K562 (cell line): ENCODE results near the gene PRR14. TPM values are rescaled to one million over a fixed set of nuclear protein-coding genes. Genes with fewer than 3 reads are reported as not detected.

ENCODE experiments used
- BRCA1 ChIP-seq, 2 experiments: fragments of 450-650 bp in 1 of 2; sonication (generic) in 1 of 2; formaldehyde crosslinking in 1 of 2; IDR thresholded peaks; 2 replicates each; pipeline versions ENCODE4 v1.5.0 to v1.6.1; 2017 to 2020; ENCODE audit warnings: mild to moderate bottlenecking in 1 of 2, missing genetic modification reagents in 1 of 2
- ESRRB ChIP-seq: fragments of 250-450 bp; sonication (Bioruptor Pico); IDR thresholded peaks from 2 replicates; pipeline ENCODE4 v1.5.0; 2020; ENCODE audit warnings: mild to moderate bottlenecking, moderate library complexity, borderline replicate concordance
- FOXM1 ChIP-seq, 2 experiments: fragments of 450-650 bp in 1 of 2; sonication (generic) in 1 of 2; formaldehyde crosslinking in 1 of 2; IDR thresholded peaks; 2 replicates each; pipeline versions ENCODE4 v1.6.1 to v1.9.0; 2017 to 2022; ENCODE audit warnings: low read depth in 2 of 2, mild to moderate bottlenecking in 2 of 2, missing genetic modification reagents in 1 of 2, moderate library complexity in 1 of 2
- HBP1 ChIP-seq: fragments of 450-650 bp; formaldehyde crosslinking; IDR thresholded peaks from 2 replicates; pipeline ENCODE4 v1.4.0; 2022; ENCODE audit warnings: missing genetic modification characterization
- HES1 ChIP-seq: fragments of 450-650 bp; IDR thresholded peaks from 2 replicates; pipeline ENCODE4 v1.6.1; 2016; ENCODE audit warnings: low read depth, mild to moderate bottlenecking, moderate library complexity
- POLR2B ChIP-seq: fragments of 450-650 bp; IDR thresholded peaks from 2 replicates; pipeline ENCODE4 v1.6.1; 2018; ENCODE audit warnings: low read depth; ENCODE audit not compliant: partially characterized antibody
- XRCC4 ChIP-seq: IDR thresholded peaks from one replicate; pipeline ENCODE4 v1.6.1; 2011; ENCODE audit not compliant: insufficient read depth, insufficient read length; ENCODE audit errors: extremely low read depth
- ZBTB40 ChIP-seq, 2 experiments: fragments of 450-650 bp in 1 of 2; sonication (generic) in 1 of 2; formaldehyde crosslinking in 1 of 2; IDR thresholded peaks; 2 replicates each; pipeline versions ENCODE4 v1.7.1 to v1.9.0; 2016 to 2022; ENCODE audit warnings: inconsistent platforms in 1 of 2, mild to moderate bottlenecking in 1 of 2, missing genetic modification reagents in 1 of 2
- ZNF165 ChIP-seq: fragments of 250-450 bp; sonication (Bioruptor Pico); IDR thresholded peaks from 2 replicates; pipeline ENCODE4 v1.4.0; 2020; ENCODE audit warnings: borderline replicate concordance
- ZNF23 ChIP-seq: fragments of 250-450 bp; sonication (Bioruptor Pico); IDR thresholded peaks from 2 replicates; pipeline ENCODE4 v1.4.0; 2020; ENCODE audit warnings: mild to moderate bottlenecking
- polyA plus RNA-seq, 8 experiments: library from polyadenylated mRNA; depleted of rRNA in 4 of 8; stranded (reverse) in 5 of 8; unstranded in 3 of 8; fragments of >200 nt; fragmentation: Nextera tagmentation in 2 of 8; fragmentation: Illumina TruSeq in 1 of 8; extraction: Ambion mirVana in 2 of 8; extraction: Trizol in 1 of 8; gene quantifications; 2 replicates each; pipeline versions ENCODE4 v1.2.1 to v1.2.3, GENCODE V29; 2011 to 2014; ENCODE audit warnings: inconsistent platforms in 1 of 8, missing spikeins in 1 of 8
- total RNA-seq, 7 experiments: library from RNA; depleted of rRNA in 6 of 7; stranded (reverse); fragments of >200 nt in 6 of 7; fragmentation: Illumina TruSeq in 2 of 7; extraction: Trizol in 2 of 7; gene quantifications; 2 replicates each; pipeline versions ENCODE4 v1.2.1 to v1.2.3, GENCODE V29; 2011 to 2021; ENCODE audit warnings: low replicate concordance in 1 of 7
- TF ChIP-seq, protein P1 (sequence below): fragments of 250-450 bp; sonication (Bioruptor Pico); IDR thresholded peaks from 2 replicates; pipeline ENCODE4 v1.5.0; 2020; ENCODE audit warnings: mild to moderate bottlenecking, borderline replicate concordance

The PRR14 gene
- total and polyA plus RNA-seq, 9 of the 15 experiments (the other 6 are each of a cell fraction or from before 2014, with no cell fraction given): 2.2 to 63.1 (median 11.5) TPM

DNA sequence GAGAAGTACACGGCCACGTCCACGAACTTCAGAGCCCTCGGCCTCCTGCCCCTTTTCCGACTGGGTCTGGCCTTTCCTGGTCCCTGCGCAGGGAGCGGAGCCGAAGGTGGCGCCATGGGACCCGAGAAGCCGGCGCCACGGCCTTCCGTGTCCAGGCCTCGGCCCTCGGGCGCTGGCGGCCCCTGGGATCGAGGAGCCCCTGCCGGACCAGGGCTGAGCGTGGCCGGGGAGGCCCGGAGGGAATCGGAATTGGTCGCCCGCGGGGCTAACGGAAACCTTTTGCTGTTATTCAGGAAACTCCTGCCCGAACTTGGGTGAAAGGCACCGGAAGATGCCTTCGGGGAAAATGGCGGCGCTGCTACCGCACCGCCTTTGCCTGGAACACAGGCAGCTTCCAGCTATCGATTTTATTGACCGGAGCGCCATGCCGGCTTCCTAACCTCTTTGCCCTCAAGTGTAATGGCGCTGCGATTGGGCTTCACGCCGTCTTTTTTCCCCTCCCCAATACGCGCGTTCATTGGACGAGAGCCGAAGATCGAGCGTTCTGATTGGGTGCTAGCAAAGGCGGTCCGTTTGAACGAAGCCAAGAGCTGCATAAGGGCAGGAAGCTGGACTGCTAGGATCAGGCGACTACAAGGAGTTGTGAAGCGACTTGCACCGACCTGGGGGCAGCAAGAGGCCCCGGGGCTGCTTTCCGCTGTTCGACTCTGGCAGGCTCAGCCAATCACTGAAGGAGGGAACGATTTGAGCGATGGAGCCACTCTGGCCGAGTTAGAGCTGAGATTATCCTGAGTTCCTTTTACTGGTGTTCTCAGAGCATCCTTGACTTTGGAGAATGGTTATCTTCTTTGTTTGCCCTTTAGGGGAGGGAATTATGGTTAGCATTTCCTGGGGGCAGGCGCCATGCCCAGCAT is 40.6 kb upstream of the PRR14 start, which contains the start of gene ZNF689 (continued):
- TF ChIP-seq, protein P1, sequence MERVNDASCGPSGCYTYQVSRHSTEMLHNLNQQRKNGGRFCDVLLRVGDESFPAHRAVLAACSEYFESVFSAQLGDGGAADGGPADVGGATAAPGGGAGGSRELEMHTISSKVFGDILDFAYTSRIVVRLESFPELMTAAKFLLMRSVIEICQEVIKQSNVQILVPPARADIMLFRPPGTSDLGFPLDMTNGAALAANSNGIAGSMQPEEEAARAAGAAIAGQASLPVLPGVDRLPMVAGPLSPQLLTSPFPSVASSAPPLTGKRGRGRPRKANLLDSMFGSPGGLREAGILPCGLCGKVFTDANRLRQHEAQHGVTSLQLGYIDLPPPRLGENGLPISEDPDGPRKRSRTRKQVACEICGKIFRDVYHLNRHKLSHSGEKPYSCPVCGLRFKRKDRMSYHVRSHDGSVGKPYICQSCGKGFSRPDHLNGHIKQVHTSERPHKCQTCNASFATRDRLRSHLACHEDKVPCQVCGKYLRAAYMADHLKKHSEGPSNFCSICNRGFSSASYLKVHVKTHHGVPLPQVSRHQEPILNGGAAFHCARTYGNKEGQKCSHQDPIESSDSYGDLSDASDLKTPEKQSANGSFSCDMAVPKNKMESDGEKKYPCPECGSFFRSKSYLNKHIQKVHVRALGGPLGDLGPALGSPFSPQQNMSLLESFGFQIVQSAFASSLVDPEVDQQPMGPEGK: no peak
- TF ChIP-seq XRCC4 (no peak), ESRRB (CRISPR knock-in tag) (no peak), BRCA1 (IDR thresholded peaks at IDR 0.05) (no peak), BRCA1 (CRISPR knock-in tag; IDR thresholded peaks at IDR 0.05) (no peak), HES1 (no peak), ZBTB40 (IDR thresholded peaks at IDR 0.05) (peak; percentile 81), ZBTB40 (CRISPR knock-in tag; IDR thresholded peaks at IDR 0.05) (no peak), POLR2B (peak; percentile 51), HBP1 (CRISPR knock-in tag) (no peak), FOXM1 (IDR thresholded peaks at IDR 0.05; ENCODE audit: low read depth) (peak; percentile 57; the same call in 1 of the 2 replicates), FOXM1 (CRISPR knock-in tag; IDR thresholded peaks at IDR 0.05; ENCODE audit: low read depth) (peak; percentile 67; the same call in 1 of the 2 replicates), ZNF23 (CRISPR knock-in tag) (no peak), ZNF165 (no peak)
